NOMO-1 treated with dmso at 0.1 percent for 144 hours (cell line): Measurements from ENCODE around the gene HSPA6.
A peak's percentile ranks its signal among the peaks of the same experiment; 100 is the strongest.
"Not testable (repeated sequence)": the region's sequence is repeated elsewhere in the genome, so short reads cannot be mapped to it uniquely, and the experiment has no call there.

ENCODE experiments used
- DNase-seq: peaks from one replicate; lab custom pipeline; 2025; ENCODE audit not compliant: unreplicated experiment; lab: John Stamatoyannopoulos, UW

The HSPA6 gene

DNA sequence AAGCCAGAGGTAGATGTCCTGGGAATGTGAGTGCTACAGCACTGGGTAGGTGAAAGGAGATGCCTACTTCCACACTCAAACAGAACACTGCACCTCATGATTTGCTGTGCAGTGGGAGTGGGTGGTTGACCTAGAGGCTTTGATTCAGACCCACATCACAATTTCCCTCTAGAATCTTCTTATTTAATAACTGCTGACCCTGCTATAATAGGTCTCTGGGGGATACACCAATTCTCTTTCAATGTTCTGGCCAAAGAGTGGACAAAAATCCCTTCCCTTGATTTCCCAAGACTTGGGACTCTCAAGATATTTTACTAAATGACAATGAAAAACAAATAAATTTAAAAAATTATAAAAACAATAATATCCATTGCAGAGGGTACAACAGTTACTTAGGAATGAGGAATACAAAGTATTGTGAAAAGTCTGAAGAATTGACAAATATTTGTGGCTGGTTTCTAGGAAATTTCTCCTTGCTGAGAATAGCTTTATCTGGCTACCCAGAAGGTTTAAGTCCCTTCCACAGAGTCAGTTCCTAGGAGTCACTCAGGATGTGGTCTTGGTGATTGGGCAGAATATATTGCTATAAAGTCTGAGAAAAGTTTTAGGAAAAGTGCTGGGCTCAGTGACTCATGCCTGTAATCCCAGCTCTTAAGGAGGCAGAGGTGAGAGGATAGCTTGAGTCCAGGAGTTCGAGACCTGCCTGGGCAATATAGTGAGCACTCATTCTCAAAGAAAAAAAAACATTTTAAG lies 21.5 kb upstream of the HSPA6 start:
- DNase-seq, result no peak

DNA sequence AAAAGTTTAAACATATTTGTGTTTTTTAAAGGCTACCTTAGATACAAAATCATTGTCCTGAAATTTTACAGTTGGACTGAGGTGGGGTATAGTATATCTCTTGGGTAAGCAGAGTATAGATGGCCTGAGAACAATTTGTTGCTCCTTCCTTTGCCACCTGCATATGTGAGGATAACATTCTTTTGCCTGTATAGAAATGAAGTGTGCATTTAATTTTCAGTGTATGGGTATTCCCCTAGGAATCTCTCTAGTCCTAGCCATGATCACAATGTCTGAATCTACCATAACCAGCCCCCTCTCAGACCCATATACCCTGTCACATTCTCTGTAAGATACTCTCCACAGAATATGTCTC lies 21.0 kb upstream of the HSPA6 start:
- DNase-seq, result no peak

DNA sequence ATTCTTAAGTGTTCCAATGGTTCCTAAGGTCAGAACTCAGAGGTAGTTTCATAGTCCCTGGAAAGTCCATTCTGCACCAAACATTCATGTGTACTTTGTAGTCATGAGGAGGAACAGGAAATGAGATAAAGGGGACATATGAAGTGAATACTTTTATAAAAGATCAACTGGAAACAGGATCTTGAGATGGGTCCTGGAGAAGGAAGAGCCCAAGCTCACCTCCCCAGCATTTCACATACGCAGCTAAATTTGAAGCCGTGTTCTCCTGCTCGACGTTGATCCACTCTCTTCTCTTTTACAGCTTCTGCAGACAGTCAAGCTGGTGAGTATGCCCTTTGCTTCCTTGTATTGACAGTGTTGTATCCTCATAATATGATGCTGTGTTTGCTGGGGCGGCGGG lies 18.7 kb upstream of the HSPA6 start:
- DNase-seq, result no peak

DNA sequence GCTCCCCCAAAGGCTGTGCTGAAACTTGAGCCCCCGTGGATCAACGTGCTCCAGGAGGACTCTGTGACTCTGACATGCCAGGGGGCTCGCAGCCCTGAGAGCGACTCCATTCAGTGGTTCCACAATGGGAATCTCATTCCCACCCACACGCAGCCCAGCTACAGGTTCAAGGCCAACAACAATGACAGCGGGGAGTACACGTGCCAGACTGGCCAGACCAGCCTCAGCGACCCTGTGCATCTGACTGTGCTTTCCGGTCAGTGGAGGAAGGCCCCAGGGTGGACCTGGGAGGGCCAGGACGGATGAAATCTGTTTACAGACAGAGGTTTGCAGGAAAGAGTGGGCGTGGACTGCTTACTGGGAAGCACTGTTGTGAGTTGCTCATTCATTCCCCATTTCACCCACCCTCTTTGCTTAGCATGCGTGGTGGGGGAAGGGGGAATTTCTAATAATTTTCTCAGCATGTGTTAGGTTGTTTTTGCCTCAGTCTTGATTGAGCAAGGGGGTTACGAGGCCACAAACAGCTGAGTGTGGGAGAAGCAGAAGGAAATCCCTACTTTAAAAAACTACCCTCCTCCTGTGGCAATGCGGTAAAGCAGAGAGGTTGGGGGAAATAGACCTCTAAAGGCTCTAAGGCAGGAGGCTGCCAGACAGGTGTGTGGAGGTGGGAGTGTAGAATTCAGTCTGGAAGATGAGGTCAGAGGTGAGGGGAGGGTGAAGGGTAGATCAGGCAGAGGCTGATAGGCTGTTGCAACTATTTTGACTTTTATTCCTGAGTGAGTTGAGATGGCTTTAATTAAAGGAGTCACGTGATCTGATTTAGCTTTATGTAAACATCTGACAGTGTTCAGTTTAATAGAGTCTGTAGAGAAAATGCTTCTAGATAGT lies 17.8 kb upstream of the HSPA6 start:
- peak; percentile 81 for DNase-seq

DNA sequence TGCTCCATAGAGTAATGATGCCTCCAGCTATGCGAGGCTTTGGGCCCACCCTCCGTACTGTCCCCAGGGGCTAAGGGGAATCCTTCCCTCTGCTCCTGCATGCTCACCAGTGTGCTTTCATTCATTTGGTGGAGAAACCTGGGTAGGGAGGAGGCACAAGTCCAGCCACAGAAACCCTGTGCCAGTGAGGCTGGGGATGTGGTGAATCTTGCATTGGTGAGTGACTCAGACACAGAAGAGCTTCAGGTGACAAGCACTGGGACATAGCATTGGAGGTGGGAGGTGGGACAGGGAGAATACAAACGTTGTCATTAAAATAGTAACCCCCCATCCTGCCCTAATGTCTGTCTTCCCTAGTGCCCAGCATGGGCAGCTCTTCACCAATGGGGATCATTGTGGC lies 13.9 kb upstream of the HSPA6 start:
- no peak for DNase-seq

DNA sequence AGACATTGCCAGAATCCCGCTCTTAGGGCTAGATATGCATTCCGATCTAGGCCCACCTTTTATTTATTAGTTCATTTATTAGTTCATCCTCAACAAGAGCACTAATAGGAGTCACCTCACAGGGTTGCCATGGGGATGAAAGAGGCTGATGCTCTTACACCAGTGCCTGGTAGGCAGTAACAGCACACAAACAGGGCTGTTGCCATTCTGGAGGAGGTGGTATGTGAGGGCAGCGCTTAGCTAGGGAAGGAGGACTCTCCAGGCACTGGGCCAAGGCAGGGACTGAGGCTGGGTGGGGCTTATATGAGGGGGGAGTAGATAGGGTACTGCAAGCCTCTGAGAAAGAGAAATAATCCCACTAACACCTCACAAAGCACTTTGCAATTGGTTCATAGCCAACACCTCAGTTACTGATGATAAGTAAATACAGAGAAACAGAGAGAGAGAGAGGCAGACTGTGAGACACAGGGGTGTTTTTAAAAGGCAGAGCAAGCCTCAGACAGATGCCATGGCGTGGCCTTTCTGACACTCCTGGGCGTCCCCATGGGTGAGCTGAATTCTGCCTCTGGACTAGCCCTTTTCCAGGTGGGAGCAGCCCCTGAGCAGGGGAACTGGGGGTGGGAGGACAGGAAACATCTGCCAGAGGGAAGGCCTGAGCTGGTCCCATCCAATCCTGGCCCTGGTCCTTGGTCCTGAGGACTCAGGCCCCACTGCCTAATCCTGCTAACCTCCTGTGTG lies 13.2 kb upstream of the HSPA6 start:
- no peak for DNase-seq

DNA sequence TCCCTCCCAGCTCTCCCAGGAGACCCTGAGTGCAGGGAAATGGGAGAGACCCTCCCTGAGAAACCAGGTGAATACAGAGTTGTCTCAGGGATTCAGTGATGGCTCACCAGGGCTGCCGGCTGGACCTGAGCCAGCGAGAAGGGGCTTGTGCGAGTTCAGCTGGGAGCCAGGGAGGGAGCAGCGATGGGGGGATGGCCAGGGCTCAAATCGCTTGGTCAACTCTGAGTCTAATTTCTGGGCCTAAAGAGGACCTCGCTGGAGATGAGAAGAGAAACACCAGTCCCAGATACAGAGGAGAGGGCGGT lies 12.6 kb upstream of the HSPA6 start:
- no peak for DNase-seq

DNA sequence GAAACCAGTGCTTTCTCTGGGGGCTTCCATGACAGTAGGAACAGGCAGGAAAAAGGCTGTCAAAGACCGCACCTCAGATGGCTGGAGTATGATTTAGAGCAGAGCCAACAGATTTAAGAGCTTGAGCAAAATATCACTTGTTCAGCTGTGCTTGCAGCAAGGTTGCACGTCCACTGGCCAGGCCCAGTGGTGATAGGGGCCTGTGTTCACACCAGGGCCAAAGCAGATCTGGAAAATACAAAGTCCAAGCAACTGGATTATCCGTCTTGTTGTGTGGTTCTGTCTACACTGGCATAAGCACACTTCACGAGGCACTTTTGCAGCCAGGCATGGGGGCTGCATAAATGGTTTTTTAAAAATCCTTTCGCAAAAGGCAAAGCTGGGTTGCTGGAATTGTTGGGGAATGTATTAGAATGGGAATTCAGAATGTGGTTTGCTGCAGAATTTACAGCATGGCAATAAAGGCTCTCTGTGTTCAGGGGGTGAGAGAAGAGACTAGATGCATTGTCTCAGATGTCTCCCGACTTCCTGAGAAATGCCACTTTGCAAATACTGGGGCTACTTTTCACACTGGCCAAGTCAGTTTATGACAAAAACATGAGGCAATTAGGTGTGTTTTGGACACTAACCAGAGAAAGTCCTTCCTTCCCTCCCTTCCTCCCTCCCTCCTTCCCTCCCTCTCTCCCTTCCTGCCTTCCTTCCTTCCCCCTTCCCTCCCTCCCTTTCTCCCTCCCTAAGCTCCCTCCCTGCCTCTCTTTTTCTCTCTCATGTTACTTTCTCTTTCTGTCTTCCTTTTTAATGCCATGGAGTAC lies 11.5 kb upstream of the HSPA6 start:
- not testable (repeated sequence) for DNase-seq

DNA sequence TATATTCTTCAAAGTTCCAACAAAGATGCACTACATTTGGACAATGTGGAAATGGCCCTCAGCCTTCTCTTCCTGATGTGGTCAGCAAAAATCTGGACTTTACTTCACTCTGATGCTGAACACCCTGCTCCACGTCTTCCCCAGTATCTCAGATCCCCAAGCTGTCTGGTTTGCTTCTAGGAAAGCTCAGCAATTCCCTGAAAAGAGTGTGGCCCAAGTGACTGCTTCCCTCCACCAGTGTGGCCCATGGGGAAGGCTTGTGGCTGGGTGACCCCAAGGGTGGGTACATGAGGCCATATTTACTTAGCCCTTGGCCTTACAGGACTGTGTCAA lies 10.9 kb upstream of the HSPA6 start:
- DNase-seq, result not testable (repeated sequence)

DNA sequence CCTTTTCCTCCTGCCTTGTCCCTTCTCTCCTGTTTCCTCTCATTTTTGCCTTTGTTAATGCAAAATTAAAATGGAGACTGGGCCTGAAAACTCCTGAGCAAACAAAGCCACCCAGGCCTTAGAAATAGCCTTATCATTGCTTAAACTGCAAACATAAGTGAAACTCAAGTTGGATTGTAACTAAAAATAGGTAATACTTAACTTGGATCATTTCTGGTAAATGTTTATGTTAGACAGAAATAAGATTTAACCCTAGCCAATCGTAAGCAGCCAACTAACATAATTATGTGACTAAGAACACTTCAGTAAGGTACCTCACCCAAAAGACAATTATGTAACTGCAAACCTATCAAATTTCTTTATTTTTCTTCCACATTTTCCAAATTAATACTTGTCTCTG lies 10.4 kb upstream of the HSPA6 start:
- not testable (repeated sequence) for DNase-seq

DNA sequence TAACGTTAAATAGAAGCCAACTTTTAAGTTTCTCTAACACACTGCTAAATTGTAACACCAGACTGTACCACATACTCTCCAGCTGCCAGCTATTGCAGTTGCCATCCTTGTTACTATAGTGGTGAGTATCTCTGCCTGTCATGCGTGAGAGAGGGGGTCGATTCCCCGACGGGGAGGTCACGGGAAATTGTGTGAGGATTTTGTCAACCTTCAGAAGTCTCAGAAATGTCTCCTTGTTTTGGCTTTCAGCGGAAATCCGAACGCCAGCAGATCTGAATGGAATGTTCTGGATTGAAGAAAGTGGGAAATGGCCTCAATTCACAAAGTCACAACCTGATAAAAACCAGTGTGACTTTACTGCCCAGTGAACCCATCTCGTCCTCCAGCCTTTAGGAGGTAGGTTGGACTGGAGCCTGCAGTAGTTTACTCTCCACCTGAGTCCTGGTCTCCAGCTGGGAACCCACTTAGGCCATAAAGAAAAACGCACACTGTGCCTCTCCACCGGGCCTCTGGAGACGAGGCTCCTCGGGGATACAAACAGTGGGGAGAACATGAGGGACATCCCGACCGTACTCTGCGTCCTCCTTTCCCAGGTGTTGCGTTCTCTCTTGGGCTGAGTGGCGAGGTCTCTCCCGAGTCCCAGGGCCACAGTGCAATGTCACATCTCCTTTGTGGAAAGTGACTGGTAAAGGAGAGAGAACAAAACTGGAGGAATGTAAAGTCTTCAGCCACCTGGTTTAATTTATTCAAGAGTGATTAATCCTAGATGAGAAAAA lies 1.1 kb upstream of the HSPA6 start:
- not testable (repeated sequence) for DNase-seq

DNA sequence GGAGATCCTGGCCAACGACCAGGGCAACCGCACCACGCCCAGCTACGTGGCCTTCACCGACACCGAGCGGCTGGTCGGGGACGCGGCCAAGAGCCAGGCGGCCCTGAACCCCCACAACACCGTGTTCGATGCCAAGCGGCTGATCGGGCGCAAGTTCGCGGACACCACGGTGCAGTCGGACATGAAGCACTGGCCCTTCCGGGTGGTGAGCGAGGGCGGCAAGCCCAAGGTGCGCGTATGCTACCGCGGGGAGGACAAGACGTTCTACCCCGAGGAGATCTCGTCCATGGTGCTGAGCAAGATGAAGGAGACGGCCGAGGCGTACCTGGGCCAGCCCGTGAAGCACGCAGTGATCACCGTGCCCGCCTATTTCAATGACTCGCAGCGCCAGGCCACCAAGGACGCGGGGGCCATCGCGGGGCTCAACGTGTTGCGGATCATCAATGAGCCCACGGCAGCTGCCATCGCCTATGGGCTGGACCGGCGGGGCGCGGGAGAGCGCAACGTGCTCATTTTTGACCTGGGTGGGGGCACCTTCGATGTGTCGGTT lies 477 bp downstream of the HSPA6 start:
- not testable (repeated sequence) for DNase-seq

DNA sequence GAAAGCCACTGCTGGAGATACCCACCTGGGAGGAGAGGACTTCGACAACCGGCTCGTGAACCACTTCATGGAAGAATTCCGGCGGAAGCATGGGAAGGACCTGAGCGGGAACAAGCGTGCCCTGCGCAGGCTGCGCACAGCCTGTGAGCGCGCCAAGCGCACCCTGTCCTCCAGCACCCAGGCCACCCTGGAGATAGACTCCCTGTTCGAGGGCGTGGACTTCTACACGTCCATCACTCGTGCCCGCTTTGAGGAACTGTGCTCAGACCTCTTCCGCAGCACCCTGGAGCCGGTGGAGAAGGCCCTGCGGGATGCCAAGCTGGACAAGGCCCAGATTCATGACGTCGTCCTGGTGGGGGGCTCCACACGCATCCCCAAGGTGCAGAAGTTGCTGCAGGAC lies 981 bp downstream of the HSPA6 start:
- DNase-seq, result not testable (repeated sequence)

DNA sequence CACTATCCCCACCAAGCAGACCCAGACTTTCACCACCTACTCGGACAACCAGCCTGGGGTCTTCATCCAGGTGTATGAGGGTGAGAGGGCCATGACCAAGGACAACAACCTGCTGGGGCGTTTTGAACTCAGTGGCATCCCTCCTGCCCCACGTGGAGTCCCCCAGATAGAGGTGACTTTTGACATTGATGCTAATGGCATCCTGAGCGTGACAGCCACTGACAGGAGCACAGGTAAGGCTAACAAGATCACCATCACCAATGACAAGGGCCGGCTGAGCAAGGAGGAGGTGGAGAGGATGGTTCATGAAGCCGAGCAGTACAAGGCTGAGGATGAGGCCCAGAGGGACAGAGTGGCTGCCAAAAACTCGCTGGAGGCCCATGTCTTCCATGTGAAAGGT lies 1.6 kb downstream of the HSPA6 start:
- DNase-seq, result not testable (repeated sequence)

DNA sequence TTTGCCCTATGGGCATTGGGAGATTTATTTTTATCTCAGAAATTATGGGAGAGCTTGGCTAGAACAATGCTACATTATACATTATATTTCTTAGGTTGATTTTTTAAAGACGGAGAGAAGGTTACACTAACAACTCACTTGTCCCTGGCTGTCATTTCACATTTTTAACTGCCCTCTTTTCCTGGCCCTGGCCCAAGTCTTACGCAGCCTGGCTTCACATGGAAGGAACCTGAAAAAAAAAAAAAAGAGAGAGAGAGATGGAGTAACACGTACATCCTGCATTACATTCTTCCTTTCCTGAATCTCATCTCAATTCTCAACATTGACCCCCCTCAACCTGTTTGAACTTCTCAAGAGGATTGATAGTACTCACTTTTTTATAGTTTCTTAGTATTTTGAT lies 4.2 kb downstream of the HSPA6 start:
- DNase-seq, result not testable (repeated sequence)

DNA sequence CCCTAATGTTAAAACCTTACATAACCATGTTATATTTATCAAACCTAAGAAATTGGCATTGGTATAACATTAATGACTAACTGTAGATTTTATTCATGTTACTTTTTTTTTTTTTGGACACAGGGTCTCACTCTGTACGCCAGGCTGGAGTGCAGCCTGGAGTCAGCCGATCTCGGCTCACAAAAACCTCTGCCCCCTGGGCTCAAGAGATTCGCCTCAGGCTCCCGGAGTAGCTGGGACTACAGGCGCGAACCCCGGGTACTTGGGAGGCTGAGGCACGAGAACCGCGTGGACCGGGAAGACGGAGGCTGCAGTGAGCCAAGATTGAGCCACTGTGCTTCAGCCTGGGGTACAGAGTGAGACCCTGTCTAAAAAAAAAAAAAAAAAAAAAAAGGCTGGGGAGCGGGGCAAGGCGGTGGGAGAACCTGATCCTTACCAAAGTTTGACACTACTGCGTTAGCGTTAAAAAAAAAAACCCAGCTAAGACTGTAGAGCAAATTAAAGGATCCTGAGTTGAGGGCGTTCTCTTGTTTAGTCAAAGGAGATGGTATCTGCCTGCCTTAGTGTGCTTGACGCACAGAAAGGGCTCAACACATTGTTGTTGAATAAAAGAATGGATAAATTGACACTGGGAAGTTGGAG lies 5.2 kb downstream of the HSPA6 start:
- not testable (repeated sequence) for DNase-seq

DNA sequence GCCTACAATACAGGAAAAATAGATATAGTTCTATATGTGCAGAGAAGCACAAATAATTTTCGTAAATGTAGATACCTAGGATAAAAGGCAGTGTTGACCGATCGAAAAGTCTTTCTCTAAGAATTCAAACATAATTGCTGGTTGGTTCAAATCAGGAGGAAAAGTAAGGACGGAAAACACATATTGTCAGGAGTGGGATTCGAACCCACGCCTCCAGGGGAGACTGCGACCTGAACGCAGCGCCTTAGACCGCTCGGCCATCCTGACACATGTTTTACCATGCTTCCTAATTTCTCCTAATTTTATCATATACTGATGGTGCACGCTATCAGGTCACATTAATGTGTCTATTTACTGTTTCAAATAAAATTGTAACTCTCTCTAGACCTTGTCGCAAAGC lies 5.8 kb downstream of the HSPA6 start:
- not testable (repeated sequence) for DNase-seq

DNA sequence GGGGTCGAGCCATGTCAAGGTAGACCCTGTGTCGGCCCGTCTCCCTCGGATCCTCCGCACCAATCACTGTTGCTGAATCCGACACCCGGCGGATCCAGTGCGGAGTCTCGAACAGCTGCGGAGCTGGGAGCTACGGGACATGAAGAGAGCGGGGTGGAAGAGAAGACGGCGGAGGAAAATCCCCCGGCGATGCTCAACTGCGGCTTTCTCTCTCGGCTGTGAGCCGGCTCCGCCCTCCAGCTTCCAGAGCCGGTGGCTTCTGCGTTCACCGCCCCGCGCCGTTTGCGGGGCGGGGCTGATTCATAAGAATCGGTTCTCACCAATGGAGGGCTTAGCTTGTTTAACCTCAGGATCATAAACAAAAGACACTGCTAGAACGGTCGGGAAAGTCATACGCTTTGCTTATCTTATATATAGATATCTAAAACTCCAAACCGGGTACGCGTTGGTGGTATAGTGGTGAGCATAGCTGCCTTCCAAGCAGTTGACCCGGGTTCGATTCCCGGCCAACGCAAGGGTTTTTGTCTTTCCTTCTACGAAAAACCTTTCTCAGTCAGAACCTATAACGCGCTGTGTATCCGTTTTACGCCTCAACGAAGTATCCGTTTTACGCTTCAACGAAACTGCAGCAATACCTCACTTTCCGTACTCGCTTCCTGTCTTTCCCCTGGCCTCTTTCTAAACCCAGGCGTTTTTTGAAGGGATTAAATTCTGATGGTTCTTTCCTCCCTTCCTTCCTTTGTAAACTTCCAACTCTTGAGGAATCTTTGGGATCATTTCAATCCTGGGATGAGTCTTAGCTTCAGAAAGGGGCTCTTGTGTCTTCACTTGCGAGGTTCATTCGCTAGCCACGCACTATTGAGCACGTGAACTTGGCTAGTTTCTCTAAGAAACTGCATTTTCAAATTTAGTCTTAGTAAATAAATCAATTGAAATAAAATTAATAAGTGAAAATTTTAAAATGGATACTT lies 6.6 kb downstream of the HSPA6 start:
- DNase-seq, result peak; percentile 86
